Stimulated activated CD8-positive, alpha-beta memory T cell treated with anti-CD3 and anti-CD28 coated beads, Interleukin-7, amount 100 ng/mL, for 48 hours (primary cell): ENCODE measurements around the gene LYST.
"Not testable (repeated sequence)": the region's sequence is repeated elsewhere in the genome, so short reads cannot be mapped to it uniquely, and the experiment has no call there.

Experiments
- DNase-seq, 2 donors: peaks; one replicate each; pipeline ENCODE4 v3.0.0-alpha.2; 2020; ENCODE audit warnings: low read depth in 1 of 2; ENCODE audit errors: extremely low read depth in 1 of 2

LYST gene

DNA sequence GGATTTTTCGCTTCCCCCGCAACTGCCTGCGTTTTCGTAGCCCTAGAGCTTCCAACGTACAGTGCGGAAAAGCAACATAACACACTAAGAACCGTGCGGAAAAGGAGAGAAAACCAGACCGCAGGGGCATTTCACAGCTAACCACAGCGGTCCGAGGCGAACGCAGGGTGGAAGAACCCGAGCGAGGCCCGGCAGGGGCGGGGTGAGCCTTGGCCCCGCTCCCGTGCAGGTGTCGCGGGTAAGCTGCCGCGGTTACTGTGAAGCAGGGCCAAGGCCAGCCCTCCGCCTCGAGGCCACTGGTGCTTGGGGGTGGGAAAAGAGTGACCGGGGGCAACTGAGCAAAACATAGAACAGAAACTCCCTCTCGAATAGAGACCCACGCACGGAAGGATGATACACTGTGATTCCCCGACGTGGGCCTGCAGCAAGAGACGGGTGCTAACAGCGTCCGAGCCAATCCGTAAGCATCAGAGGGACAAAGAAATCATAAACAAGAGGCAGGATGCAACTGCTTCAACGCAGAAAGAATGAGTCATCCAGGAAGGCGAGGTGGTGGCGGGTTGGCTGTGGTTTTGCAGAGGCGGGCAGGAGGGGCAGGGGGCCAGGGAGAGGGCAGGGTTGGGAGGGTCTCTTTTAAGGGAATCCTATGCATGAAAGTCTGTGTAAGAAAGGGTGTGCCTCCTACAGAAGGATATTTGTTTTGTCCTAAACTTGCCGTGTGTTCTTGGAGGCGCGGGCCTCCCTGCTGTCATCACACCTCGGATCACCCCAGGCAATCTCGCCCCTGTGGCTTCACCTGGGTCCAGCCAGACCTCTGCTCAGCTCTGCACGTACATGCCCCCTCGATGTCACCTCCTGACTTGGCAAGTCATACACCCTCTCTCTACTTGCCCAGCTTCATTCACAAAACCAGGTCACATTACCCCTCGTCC is 224.4 kb downstream of the LYST start:
- peak; percentile 47 to 53 for DNase-seq

DNA sequence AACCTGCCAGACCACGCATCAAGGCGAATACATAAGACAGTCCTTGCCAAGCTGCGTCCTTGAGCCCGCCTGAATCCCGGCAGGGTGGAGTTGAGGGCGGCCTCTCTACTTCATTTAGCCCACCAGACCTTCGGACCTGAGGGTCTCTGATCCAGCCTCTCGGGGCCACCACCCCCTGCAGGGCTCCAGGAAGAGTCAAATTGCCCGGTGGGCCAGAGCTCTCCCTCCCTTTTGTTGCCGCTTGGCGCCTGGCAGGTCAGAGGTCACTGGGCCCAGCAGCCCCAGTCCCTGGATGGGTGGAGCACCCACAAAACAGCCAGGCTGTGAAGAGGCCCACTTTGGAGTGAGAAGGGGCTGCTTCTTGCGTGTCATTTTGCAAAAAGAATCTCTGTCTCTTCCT is 226.1 kb downstream of the LYST start:
- no peak for DNase-seq

DNA sequence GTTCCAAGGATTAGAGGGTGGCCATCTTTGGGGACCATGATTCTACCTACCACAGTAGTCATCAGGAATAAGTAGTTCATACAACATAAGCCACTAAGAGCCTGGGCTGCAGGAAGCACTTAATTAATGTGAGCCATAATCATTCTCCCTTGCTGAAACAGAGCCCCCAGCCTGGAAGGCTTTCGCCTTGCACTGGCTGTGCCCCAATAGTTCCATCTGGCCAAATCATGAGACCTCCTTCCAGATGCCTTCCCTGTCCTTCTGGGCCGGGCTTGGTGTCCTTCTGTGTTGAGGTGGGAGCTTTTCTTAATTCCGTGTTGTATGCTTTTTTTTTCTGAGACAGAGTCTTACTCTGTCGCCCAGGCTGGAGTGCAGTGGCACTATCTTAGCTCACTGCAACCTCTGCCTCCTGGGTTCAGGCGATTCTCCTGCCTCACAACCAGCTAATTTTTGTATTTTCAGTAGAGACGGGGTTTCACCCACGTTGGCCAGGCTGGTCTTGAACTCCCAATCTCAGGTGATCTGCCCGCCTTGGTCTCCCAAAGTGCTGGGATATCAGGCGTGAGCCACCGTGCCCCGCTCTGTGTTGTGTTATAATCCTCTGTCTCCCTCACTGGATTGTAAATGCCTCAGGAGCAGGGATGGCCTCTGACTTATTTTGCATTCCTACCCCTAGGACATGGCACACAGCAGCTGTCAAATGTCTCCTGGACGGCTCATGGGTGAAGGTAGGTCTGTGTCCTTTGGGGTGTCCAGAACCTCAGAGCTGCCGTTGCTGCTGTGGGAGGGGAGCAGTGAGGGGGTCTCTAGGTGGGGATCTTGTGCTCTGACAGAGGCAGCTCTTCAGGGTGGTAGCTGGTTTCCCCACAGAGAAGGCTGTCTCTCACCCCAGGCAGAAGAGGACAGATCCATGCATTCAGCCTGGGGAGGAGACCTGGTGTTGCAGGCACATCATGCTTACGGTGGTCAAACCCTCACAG is 227.2 kb downstream of the LYST start:
- DNase-seq, result no peak

DNA sequence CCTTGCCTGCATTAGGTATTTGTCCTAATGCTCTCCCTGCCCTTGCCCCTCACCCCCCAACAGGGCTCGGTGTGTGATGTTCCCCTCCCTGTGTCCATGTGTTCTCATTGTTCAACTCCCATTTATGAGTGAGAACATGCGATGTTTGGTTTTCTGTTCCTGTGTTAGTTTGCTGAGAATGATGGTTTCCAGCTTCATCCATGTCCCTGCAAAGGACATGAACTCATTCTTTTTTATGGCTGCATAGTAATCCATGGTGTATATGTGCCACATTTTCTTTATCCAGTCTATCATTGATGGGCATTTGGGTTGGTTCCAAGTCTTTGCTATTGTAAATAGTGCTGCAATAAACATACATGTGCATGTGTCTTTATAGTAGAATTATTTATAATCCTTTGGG is 228.1 kb downstream of the LYST start:
- not testable (repeated sequence) for DNase-seq

DNA sequence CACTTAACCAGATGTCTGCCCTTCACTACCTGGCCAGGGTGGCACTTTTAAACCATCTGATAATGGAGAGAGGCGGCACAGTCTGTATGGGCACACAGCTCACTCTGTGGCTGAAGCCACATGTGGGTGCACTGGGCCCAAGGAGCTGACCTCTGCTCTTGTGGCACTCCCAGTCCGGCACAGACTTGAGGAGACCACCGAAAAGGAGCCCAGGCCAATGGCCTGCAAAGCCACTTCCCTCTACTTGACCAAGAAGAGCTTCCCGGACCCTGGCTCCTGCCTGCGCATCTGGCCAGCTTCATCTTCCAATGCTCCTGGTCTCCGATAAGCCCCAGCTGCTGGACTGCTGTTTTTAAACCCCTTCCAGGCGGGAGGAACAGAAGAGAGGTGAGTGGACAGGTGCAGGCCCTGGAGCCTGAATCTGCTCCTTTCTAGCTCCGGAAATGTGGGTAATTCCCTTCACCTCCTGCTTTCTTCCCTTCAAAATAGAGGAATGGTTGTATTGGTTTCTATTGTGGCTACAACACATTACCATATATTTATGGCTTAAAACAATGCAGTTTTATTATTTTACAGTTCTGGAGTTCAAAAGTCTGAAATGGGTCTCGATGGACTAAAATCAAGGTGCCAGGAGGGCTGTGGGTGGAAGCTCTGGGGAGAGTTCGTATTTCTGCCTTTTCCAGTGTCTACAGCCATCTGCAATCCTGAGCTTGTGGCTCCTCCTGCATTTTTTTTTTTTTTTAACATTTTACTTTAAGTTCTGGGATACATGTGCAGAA is 228.8 kb downstream of the LYST start:
- no peak for DNase-seq

DNA sequence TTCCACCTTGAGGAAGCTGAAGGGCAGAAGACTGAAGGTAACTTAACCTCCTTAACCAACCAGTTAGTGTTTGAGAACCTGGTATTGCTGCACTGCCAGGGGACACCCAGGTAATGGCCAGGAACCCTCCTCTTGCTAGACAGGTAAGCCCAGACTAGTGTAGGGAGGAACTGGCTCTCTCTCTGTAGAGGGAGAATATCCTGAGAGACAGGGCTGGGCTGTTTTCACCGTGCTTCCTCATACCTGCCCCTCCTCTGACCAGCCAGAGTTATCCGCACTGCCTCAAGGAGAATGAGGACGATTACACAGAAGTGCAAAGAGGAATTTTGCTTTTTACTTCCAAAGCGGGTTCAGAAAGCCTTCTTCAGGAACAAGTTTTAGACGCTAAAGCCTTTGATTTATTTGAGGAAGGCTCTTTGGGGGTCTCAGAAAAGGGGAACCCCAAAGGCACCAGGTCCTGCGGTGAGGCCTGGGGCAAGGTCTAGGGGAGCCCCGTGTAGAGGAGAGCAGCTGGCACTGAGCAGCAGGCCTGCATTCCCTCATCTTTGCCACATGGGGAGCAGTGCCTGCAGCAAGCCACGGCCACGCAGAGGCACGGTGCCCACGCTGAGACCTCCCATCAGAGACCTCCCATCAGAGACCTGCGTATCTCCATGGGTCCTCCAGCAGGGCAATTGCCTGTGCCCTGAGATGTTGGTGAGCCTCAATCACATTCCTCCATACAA is 230.6 kb downstream of the LYST start:
- DNase-seq, result no peak

DNA sequence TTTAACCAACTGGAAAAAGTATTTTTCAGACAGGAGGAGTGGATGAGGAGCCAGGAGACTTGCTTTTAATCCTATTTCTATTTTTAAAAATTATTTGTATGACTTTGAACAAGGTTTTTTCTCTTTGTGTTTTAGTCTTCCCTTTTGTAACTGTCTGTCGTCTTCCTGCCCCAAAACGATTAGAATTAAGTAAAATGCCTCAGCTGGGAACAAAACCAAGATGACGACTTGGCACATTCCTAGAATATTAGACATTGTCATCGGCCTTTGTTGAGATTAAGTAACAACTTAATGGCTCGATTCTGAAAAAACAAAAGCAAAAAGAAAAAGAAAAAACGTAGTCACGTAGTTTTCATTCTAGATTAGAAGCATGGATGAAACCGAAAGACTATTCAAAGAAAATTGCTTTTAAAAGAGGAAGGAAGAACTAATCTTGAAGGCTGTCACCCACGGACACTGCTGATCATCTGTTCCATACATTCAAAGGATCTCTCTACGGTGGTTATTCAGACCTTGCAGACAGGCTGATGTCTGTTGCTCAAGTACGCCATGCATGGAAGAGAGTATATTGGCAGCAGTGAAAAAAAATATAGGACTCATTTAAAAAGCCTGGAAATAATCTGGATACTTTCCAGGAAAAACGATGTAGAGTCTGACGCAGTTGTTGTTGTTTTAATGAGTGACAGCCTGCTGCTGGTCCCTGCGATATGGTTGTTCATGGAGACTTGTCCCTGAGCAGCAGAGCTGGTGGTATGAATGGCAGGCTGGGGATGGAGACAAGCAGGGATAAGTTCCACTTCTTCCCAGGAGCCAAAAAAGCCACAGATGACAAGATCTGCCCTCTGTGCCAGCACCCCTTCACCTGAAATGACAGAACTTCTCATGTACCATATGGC is 234.0 kb downstream of the LYST start:
- no peak for DNase-seq

DNA sequence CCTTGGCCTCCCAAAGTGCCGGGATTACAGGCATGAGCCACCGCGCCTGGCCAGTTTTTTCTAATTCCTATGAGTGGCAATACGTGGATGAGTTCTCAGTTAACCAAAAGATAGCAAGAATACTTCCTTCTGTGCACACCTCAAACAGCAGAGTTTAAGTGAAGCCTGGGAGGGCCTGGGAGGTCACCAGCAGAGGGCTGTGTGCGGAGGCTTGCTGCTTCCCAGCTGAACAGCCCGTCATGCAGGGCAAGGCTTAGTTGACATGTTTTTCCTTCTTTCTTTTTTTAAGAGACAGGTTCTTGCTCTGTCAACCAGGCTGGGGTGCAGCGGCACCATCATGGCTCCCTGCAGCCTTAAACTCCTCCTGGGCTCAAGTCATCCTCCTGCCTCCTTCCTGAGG is 234.9 kb downstream of the LYST start:
- no peak for DNase-seq

DNA sequence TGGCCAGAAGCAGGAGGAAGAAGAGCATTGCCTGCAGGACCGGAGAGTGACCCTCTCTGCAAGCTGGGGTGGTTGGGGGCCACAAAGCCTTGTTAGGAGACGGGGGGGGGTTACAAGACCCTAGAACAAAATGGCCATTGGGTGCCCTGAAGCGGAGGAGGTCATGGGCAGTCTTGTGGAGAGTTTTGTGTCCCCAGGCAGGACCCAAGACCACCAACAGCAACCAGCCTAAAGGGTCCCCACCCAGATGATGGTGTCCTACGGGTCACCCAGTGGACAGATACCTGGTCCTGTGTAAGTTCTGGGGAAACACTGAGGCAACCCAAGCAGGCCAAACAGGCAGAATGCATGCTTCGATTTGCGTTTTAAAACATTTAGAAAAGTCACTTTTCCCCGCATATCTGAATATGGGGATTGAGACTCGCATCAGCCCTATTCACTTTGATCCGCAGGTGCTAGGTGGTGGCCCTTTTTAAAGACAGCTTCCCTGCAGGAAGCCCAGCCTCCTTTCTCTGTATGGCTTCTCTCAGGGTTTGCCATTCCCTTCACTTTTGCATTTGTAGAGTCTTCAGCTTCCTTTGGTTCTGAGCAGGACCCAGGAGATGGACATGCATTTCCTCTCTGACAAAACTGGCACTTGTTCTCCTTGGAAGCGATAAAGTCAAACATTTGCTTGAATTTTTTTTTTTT is 238.2 kb downstream of the LYST start:
- DNase-seq, result no peak

DNA sequence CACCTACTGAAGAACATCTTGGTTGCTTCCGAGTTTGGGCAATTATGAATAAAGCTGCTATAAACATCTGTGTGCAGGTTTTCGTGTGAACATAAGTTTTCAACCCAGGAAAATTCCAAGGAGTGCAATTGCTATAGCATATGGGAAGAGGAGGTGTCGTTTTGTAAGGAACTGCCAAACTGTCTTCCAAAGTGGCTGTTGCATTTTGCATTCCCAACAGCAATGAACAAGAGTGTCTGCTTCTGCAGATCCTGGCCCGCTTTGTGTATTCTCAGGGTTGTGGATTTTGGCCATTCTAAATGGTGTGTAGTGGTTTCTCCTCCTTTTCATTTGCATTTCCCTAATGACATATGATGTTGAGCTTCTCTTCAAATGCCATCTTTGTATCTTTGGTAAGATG is 240.9 kb downstream of the LYST start:
- no peak for DNase-seq

DNA sequence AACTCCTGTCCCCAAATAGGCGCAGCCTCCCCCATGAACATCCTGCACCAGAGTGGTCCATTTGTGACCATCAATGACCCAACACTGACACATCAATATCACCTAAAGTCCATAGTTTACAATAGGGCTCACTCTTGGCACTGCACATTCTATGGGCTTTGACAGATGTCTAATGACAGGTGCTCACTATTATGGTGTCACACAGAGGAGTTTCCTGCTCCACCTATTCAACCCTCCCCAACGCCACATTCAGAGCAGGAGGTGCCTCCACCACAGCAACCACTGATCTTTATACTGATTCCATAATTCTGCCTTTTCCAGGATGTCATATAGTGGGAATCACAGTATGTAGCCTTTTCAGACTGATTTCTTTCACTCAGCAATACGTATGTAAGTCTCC is 241.4 kb downstream of the LYST start:
- DNase-seq, result no peak

DNA sequence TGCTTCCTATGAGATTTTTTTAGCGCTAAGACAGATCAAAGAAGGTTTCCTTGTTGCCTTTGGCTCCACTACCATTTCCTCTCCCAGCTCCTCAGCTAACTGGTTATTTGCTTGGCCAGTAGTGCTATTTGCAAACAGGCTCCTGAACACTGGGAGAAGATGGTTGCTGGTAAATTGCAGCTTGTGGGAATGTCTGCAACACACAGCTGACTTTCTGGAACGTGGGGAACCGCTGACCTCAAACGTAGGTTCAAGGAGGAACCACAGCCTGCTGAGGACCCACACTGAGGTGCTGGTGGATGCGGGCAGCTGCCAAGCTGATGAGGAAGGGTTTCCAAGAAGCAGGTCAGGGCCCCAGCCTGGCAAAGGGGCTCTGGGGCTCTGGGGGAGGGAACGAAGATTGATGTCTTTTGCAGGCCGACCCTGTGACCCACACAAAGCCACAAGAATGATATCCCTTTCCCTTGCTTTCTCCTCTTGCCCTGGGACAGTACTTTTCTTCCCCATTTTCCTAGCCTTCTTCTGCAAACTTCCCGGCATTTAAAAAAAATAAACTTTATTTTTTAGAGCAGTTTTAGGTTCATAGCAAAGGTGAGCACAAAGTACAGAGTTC is 241.9 kb downstream of the LYST start:
- DNase-seq, result no peak

DNA sequence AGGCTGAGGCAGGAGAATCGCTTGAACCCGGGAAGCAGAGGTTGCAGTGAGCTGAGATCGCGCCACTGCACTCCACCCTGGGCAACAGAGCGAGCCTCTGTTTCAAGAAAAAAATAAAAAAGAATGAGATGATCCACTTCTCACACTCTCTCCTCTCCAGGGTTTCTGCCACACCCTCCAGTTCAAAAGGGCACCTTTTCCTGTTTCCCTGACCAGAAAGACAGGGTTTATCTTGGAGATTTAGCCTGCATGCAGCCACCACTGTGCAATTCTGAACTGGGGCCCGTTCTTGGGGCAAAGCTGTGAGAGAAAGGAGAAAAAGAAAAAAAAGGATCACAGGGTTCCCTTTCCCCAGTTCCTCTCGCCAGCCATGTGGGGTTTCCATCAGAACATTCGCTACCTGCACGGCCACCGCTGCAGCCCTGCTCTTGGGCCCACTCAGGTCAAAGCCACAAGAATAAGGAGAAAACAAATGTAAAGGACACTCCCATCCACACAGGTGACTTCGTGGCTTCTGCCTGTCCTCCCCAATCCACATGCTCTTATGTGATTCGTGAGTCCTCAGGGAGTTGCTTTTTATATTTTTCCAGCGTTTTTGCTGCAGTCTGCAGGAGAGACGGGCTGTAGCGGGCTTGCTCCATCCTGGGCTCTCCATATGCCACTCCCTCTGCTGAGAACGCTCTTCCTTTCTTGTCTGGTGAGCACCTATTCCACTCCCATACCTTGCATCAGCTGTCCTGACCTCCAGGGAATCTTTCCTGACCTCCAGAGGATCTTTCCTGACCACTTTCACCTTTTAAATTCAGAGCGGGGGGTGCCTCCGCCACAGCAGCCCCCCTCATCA is 243.5 kb downstream of the LYST start:
- no peak for DNase-seq

DNA sequence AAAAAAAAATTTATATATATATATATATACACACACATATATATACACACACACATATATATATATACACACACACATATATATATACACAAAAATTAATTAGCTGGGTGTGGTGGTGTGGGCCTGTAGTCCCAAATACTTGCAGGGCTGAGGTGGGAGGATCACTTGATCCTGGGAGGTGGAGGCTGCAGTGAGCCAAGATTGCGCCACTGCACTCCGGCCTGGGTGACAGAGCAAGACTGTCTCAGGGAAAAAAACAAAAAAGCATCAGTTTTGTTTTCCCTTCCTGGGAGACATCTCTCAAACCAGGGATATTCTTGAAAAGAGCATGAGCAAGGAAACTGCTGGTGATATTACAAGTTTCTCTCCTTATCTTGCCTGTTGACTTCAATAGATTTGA is 247.6 kb downstream of the LYST start:
- not testable (repeated sequence) for DNase-seq

DNA sequence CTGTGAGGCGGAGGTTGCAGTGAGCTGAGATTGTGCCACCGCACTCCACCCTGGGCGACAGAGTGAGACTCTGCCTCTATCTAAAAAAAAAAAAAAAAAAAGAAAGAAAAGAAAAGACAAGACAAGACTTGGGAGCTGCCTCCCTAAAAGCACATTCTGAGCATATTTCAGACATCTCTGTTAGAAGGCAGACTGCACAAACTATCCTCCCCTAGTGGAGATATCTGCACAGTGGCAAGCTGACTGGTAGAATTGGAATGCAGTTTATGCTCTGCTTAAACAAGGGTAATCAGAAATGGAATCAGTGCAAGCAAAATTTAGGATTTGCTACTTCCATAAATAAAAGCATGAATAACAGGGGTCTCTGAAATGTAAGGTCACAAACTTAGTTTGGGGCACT is 248.9 kb downstream of the LYST start:
- no peak for DNase-seq

DNA sequence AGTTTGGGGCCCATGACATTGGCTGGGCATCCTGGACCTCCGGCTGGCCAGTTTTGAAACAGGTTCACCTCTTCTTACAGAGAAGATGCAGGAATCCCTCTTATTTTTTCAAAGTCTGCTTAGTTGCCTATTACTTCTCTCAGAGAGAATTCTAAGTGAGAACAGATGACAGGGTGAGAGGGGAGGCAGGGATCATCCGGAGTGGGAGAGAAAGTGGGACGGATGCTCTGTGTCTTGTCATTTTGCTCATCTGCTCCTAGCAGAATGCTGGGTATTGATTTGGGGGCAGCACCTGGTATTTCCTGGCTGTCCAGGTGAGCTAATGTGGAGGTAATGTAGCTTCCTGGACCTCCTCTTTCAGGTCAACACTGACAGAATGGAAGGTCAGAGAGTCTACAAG is 249.6 kb downstream of the LYST start:
- DNase-seq, result no peak

DNA sequence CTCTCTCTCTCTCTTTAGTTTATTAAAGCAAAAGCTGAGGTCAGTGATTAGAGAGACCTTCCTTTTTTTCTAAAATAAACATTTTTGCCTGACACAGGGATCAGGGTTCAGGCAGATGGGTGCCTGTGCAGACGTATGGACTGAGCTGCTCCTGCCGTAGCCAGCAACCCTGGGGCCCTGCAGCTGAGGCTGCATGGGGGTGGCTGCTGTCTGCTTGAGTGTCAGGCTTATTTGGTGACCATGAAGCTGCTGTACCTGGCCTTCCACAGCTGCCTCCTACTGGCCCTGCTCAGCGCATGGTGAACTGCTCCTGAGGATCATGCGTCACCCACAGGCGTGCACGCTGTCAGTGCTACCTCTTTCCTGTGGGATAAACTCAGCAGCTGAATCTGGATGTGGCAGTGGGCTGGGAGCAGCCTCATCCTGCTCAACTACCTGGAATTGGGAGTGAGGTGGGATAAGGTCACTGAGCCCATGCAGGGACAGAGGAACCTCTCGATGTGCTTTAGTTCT is 252.2 kb downstream of the LYST start:
- no peak for DNase-seq
